HG03097 (cell line): ENCODE measurements around the gene NUDCD3.
"Not testable (repeated sequence)": the region's sequence is repeated elsewhere in the genome, so short reads cannot be mapped to it uniquely, and the experiment has no call there.

Source experiments
- ATAC-seq: cut with Tn5 transposase; IDR thresholded peaks from one replicate; pipeline ENCODE4 v1.9.1; 2021; ENCODE audit not compliant: unreplicated experiment, low FRiP score

NUDCD3 gene

DNA sequence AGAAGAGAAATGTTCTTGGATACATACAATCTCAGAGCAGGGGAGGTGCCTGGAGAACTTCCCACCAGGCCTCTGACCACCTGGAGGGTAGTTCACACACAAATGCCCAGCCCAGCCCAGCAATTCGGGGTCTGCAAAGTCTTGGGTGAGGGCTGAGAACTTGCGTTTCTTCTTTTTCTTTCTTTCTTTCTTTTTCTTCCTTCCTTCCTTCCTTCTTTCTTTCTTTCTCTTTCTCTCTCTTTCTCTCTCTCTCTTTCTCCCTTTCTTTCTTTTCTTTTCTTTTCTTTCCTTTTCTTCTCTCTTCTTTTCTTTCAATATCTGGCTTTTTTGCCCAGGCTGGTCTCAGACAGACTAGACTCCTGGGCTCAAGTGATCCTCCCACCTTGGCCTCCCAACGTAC is 28.3 kb upstream of the NUDCD3 start:
- ATAC-seq: no peak

DNA sequence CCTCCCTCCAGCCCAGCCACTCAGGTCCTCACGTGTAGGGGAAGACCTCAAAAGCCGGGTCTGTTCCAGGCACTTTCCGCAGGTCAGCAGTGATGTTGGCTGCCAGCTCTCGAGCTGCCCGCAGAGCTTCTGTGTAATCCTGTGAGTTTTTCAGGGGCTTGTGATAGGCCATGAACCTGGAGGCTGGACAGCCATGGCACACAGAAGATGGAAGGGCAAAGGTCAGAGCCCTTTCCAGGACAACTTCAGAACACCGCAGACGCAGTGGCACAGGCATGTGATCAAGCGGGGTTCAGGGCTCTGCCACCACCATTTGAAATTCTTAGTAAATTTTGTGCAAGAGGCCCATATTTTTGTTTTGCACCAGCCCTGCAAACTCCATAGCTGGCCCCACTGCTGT is 26.7 kb upstream of the NUDCD3 start:
- ATAC-seq: no peak

DNA sequence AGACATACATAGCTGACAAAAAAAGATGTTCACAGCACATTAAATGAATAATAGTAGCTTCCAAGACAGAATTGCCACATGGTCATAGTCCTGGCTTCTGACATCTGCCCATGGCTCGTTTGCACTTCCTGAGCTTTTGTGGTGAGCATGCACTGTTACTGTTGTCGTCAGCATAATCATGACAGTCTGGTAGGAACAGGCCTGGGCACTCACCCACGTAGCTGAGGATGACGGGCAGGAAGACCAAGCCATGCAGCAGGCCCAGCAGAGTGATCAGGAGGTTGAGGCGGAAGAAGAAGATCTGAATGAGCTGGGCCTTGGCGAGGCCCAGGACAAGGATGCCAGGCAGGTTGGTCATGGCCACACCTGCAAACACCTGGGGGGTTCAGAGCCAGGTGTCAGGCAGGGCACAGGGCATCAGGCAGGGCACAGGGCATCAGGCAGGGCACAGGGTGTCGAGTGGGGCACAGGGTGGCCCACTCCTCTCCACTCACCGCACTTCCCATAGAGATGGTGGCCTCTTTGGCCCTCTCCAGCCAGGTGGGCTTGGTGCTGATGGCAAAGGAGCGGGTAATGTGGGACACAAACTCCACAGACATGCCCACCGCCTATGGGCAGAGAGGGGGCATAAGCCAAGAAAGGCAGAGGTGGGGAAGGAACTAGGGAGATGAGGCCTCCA is 25.3 kb upstream of the NUDCD3 start:
- ATAC-seq: no peak

DNA sequence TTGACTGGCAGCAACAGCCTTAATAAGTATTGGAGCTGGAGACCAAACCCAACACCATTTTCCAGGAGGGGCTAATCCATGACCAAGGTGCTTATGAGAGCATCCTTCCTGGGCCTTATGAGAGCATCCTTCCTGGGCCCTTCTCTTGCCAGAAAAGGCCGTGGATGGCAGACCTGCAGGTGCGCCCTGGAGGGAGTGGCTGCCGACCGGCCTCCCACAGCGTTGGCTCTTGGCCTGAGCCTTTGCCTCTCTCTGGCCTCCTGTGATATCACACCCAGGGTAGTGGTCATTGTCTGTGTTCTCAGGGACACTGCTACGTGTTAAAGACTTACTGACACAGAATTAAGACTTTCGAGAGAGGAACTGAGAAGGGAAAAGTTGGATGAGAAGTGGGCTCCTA is 22.3 kb upstream of the NUDCD3 start:
- no peak for ATAC-seq

DNA sequence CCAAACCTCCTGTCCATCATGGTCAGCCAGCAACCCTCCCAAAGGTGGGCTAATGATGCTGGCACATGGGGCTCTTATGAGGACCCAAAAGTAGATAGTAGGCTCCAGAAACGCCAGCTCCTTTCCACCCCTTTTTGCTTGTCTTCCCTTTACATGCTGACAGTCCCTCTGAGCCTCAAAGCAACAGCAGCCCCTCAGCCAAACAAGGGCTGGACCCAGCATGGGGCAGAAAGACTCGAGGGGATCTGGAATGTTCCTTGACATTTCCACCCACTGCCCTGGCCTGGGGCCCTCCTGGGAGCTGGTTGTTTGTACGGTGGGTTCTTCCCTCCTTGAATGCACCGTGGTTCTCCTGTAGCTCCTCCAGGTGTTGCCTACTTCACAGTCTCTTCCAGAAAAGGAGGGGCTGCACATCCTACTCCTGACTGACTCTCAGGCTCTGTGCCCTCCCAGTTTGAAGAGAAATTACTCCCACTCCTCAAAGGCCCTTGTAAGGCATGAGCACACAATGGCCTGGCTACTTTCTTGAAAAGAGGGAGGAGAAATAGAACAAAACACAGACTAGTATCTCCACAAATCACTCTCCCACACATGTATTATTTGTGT is 21.5 kb upstream of the NUDCD3 start:
- no peak for ATAC-seq

DNA sequence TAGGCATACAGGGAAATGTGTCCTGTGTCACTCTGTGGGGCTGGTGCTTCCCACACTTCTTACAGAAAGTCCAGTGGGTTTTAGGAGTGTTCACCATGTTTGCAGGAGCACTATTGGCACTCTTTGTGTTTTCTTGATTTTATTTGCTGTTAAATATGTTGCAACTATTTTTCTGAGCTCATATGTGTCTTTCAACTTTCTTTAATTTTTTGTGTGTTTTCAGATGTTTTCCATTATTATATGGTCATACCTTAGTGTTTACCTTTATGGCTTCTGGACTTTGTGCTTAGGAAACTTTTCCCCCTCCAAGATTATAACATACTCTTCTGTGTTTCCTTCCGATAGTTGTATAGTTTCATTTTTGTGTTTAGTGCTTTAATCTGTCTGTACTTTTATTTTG is 20.8 kb upstream of the NUDCD3 start:
- no peak for ATAC-seq

DNA sequence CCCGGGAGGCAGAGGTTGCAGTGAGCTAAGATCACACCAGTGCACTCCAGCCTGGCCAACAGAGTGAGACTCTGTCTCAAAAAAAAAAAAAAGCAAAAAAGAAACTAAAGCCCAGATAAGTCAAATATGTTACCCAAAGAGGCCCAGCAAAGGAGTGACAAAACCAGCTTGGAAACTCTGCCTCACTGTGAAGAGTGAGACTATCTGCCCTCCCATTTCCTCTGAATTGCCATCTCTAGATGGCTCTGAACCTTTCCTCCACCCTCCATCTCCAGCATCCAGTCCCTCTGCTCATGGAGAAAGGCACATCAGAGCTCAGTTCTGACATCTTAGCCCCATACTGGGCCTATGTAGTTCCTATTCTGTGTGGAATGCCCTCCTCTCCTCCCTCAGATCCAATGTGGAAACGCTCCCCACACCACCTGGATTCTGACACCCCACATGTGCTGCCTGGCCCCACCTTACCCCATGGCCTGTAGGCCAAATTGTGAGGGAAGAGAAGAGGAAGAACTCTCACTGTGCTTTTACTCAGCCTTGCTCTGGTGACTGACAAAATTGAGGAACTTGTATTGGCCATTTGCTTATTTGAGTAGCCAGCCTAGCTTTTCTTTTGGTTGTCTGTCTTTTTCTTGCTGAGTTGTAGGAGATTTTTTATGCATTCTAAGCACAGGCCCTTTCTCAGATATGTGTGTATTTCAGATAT is 18.0 kb upstream of the NUDCD3 start:
- no peak for ATAC-seq

DNA sequence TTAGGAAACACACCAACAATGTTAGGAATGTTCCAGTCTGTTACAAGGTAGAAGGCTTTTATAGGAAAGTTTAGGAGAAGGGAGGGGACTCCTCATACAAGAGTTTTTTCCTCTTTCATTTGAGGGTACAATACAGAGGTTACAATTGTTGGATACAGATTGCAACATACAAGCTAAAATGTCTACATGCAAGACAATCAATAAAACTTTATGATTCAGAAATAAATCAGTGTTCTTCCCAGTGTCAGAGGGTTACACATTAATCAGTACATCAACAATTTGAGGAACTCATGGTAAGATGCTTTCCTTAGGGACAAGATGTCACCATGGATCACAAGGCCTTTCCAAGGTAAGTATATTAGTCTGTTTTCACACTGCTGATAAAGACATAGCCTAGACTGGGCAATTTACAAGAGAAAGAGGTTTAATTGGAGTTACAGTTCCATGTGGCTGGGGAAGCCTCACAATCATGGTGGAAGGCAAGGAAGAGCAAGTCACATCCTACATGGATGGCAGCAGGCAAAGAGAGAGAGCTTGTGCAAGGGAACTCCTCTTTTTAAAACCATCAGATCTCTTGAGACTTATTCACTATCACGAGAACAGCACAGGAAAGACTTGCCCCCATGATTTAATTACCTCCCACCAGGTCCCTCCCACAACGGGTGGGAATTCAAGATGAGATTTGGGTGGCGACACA is 16.3 kb upstream of the NUDCD3 start:
- not testable (repeated sequence) for ATAC-seq

DNA sequence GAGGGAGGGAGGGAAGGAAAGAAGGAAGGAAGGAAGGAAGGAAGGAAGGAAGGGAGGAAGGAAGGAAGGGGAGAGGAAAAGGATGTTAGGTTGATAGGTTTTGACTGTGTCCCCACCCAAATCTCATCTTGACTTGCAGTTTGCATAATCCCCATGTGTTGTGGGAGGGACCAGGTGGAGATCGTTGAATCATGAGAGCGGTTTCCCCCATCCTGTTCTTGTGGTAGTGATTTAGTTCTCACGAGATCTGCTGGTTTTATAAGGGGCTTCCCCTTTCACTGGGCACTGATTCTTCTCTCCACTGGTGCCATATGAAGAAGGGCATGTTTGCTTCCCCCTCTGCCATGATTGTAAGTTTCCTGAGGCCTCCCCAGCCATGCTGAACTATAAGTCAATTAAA is 15.1 kb upstream of the NUDCD3 start:
- ATAC-seq: no peak

DNA sequence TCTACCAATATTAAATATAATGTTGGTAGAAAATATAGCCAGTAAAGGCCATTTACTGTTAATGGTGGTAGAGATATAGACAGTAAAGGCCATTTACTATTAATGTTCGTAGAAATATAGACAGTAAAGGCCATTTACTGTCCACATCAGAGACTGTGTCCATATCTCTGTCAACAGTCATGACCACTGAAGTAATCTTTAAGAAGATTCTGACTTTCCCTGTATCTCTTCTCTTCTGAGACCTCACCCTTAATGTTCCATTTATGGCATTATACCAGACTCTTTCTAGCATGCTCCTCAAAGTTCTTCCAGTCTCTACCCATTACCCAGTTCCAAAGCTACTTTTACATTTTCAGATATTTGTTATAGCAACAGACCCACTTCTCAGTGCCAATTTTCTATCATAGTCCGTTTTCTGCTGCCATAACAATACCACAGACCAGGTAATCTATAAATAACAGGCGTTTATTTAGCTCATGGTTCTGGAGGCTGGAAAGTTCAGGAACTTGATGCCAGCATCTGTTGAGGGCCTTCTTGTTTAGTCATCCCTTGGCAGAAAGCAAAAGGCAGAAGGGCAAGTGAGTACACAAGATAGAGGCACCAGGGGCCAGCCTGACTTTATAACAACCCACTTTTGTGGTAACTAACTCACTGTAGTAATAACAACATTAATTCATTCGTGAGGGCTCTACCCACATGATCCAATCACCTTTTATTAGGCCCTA is 7.9 kb upstream of the NUDCD3 start:
- ATAC-seq: no peak

DNA sequence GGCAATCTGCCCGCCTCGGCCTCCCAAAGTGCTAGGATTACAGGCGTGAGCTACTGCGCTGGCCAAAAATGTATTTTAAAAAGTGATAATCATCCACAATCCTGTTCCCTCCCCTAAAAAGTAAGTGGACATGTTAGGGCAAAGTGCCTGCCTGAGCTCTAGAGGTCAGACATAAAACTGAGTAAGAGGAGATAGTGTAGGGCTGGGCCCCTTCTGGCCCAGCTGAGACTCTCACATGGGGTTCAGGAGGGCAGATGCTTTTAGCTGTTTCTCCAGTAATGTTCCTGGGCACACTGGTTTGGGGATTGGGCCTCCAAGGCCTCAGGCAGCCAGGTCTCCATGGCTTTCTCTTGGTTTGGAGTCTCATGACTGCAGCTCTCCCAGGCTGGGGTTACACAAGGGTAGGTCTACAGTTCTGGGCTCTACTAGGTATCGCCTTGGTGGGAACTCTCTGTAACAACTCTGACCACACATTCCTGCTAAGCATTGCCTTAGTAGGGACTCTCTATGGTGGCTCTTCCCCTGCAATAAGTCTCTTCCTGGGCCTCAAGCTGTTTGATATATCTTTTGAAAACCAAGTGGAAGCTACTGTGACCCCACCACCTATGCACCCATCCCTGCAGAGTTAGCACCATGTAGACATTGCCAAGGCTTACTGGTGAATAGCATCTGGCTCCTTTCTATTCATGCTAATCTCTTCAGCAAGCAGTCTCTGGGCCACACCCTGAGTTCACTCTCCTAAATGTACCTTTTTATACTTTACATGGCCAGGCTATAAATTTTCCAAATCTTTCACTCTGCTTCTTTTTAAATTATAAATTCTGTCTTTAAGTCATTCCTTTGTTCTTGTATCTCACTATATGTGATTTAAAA is 6.9 kb upstream of the NUDCD3 start:
- no peak for ATAC-seq

DNA sequence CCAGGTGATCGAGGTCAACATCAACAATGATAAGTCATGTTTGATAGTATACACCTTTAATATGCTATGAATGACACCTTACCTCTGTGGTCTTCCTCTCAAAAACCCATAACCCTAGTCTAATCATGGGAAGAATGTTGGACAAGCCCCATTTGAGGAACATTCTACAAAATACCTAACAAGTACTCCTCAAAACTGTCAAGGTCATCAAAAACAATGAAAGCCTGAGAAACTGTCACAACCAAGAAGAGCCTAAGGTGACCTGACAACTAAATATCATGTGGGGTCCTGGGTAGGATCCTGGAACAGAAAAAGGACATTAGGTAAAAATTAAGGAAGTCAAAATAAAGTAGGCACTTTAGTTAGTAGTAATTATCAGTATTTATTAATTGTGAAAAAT is 5.9 kb upstream of the NUDCD3 start:
- ATAC-seq: no peak

DNA sequence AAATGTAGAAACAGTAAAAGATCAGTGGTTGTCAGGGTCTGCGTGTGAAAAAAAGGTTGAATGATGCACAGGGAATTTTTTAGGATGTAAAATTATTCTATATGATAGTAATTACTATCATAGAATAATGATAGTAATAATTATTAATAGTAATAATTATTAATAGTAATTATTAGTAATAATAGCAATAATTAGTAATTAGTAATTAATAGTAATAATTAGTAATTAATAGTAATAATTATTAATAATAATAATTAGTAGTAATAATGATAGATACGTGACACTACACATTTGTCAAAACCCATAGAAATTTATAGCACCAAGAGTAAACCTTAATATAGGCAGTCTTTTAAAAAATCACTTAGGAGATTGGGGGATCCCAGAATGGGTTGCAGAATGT is 4.5 kb upstream of the NUDCD3 start:
- ATAC-seq: no peak

DNA sequence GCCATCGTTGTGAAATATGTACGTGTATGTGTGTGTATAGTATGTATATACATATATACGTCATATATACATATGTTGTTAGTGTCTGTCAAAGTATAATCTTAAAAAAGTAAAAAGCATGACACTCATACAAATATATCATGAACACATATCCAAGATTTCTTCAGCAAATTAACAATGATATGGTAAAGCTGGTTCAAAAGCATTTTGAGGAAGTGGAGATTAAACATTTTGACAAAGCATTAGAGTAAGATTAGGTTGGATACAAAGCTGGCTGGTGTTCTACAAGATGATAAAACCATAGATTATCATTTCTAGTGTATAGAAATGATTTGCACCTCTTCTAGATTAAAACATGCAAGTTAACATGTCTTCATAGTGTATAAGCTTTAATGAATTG is 771 bp upstream of the NUDCD3 start:
- ATAC-seq: no peak

DNA sequence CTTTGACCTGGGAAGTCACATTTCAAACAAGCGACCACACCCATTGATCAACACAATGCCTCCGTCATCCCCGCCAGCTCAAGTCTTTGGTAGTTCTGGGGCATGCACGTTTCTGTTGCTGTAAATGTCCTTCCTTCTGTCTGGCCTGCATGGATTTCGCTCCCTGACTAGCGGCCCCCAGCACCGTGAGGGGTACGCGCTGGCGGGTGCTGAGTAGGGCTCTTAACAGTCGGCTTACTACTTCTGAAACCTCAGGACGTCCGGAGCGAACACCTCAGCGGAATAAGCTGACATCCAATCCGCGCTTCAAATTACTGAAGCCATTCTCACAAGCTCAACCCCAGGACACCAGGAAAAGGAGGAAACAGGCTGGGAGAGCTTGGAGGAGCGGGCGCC is 505 bp downstream of the NUDCD3 start:
- ATAC-seq: peak; percentile 16

DNA sequence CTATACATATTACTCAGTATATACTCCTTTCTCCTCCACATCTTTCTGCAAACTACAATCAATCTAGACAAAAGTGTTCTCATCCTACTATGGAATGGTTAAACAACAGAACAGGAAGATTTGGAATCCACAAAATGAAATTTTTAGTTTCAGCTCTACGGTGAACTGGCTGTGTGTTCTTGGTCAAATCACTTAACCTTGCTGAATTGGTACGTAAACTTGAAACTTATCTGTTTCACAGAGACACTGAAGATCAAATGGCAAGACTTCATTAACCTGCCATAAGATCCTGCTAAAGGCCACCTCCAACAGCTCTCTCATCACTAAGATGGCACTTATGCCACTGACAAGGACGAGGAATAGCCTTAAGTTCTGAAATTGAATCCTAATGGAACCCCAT is 1.5 kb downstream of the NUDCD3 start:
- no peak for ATAC-seq

DNA sequence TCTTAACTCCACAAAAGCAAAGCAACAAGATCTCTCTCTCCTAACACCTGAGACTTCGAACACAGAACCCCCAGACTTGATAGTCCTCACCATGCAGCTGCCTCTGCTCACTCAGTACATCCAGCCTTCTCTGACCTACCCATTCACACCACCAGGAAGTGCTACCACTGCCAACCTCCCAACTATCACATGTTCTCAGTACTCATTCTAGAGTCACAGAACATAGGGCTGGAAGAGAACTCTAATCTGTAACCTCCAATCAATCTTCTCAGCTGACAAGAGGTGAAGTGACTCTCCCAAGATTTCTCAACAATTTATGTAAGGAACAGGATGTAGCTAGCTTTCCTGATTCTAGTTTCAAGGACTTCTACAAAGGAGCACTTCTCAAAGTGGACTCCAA is 3.8 kb downstream of the NUDCD3 start:
- ATAC-seq: no peak

DNA sequence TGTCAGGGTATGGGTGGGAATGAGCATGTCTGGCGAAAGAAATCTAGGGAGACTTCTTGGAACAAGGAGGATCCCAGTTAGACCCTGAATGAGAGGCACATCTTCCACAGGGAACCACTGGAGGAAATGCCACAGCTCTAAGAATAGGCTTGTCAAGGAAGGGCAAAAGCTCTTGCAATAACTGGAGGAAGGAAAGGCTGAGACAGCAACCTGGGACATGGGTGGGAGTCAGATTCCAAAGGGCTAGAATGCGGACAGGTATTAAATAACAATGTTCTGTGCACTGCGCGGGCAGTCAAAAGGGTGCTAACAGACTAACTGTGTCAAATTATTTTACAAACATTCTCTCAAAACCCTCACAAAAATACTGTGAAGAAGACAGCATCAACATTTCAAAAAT is 4.5 kb downstream of the NUDCD3 start:
- ATAC-seq: no peak

DNA sequence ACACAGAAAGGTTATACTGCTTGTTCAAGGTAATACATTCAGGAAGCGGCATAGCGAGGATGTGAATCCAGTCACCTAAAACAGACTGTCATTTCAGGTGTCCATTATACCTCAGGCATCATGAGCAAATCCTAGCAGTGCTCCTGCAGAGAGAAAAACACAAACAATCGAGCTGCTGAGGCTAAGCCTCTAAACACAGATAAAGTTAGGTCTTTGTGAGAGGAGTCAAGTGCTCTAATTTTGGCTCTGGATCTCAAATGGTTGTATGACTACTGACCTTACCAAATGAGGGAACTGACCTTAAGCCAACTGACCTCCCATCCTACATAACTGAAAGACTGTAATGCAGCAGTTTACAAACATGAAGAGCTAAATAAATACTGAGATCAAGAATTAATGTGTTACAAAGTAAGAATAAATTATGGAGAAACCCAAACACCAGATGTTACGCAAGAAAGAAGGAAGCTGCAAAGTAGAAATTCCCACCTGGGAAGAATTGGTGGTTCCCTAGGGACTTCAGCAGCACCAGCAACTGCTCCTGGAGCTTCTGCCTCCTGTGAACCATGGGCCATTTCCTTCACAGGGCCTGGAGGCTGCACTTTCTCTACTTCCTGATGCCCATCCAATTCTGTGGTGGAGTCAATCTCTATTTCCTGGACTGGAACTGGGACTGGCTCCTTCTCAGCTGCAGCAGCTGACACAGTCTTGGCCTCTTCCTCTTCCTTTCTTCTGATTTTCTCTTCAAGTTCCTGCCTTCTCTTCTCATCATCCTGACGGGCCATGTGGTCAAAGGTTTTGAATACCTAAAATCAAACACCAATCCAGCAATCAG is 5.8 kb downstream of the NUDCD3 start:
- no peak for ATAC-seq
